Coronary artery (tissue), 2 donors: Measurements from ENCODE around the gene MNT.

Experiments
- DNase-seq: peaks from one replicate; pipeline ENCODE4 v3.0.0-alpha.2; 2017; ENCODE audit warnings: low spot score
- H3K27ac ChIP-seq, 2 donors: fragments of 200-600 bp; sonication (generic); one replicate each; pipeline ENCODE4 v1.5.1; 2016 to 2019
- H3K4me3 ChIP-seq: fragments of 200-600 bp; sonication (generic); 2 replicates; pipeline ENCODE4 v1.5.1; 2016; ENCODE audit warnings: mild to moderate bottlenecking, moderate library complexity
- TF ChIP-seq, protein P1 (sequence below): fragments of 200-600 bp; sonication (generic); IDR thresholded peaks from one replicate; pipeline ENCODE4 v1.5.1; 2019; ENCODE audit warnings: antibody characterized with exemption

MNT gene

GRCh38 chr17:2395258-2396181 is 5.3 kb downstream of the MNT start:
- Histone ChIP-seq H3K4me3 (peak overlapping the region; percentile 68), H3K27ac (peak overlapping the region; percentile 98 to 100)
- no peak for DNase-seq
- TF ChIP-seq, protein P1, sequence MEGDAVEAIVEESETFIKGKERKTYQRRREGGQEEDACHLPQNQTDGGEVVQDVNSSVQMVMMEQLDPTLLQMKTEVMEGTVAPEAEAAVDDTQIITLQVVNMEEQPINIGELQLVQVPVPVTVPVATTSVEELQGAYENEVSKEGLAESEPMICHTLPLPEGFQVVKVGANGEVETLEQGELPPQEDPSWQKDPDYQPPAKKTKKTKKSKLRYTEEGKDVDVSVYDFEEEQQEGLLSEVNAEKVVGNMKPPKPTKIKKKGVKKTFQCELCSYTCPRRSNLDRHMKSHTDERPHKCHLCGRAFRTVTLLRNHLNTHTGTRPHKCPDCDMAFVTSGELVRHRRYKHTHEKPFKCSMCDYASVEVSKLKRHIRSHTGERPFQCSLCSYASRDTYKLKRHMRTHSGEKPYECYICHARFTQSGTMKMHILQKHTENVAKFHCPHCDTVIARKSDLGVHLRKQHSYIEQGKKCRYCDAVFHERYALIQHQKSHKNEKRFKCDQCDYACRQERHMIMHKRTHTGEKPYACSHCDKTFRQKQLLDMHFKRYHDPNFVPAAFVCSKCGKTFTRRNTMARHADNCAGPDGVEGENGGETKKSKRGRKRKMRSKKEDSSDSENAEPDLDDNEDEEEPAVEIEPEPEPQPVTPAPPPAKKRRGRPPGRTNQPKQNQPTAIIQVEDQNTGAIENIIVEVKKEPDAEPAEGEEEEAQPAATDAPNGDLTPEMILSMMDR: no peak

- TF ChIP-seq, protein P1: no peak
- Histone ChIP-seq H3K4me3 (no peak overlapping the region), H3K27ac (peak overlapping the region; percentile 98 to 100)
- no peak for DNase-seq
These were observed 6.1 kb downstream of the MNT start for GRCh38 chr17:2394775-2395201.

DNA sequence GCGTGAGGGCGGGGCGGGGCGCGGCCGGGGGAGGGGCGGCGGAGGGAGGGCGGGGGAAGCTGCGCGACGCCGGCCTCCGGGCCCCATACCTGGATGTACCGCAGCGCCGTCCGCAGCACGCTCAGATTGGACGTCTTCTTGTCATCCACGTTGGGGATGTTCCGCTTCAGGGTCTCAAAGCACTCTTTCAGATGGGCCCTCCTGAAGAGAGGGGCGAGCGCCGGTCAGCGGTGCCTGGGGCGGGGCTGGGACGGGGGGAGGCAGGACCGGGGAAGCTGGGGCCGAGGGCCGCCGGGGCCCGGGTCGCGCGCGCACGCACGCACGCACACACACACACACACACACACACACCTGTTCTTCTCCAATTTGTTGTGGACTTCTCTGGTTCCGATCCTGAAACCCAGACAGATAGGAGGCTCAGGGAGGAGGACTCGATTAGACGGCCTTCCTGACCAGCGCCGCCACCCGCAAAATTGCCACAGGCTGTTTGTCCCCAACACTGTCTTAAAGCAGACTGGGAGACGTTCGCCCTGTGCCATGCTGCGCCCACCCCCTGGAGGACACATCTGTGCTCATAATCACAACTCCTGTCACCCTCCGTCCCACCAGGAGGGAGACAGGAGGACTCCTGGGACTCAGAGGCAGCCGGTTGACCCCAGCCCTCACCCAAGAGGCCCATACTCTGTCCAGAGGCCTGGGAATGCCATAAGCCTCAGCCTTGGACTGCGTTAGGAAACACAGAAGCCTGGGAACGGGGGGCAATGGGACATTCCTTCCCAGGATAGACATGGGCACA is 6.7 kb downstream of the MNT start:
- DNase-seq: no peak
- TF ChIP-seq, protein P1: no peak
- H3K27ac ChIP-seq: peak overlapping the region; percentile 98 to 100
- H3K4me3 ChIP-seq: peak overlapping the region; percentile 78

DNA sequence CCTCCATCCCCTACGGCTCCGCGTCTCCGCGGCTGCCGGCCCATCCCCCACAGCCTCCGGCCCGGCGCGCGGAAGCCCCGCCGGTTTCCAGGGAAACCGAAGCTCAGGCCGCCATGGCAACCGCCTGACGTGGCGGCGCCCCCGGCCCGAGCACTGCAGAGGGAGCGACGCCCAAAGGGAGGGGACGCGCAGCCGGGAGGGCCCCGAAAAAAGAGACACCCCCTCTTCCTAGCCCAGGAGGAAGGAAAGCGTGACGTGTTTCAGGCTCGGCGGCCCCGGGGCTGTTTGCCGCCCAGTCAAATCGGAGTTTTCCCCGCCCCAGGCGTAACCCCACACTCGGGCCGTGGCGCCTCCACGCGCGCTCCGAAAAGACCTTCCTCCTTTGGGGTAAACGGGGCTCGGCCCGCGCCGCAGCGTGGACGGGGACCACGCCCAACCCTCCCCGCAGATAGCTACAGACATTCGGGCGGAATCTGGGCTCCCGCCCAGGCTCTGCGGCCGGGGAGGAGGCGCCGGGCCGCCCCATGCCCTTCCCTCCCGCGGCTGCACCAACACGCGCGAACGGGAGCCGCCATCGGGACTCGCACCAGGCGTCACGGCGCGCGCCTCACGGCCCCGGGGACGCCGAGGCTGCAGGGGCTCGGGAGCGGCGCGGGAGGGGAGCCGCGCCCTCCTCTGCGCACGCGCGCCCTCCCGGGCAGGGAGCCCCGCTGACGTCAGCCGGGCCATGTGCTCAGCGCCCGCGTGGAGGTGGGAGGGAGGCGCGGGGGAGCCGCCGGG is 7.5 kb downstream of the MNT start:
- TF ChIP-seq, protein P1: no peak
- DNase-seq: peak; percentile 90
- Histone ChIP-seq H3K4me3 (peak overlapping the region; percentile 78), H3K27ac (peak overlapping the region; percentile 98 to 100)

GRCh38 chr17:2392252-2393173 is 8.3 kb downstream of the MNT start:
- TF ChIP-seq, protein P1: no peak
- Histone ChIP-seq H3K27ac (peak overlapping the region; percentile 98 to 100), H3K4me3 (peak overlapping the region; percentile 78)
- peak; percentile 97 for DNase-seq
